Stomach (tissue), 19 donors: Measurements from ENCODE around the gene MRPL45. TPM values are rescaled to one million over a fixed set of nuclear protein-coding genes. Genes with fewer than 3 reads are reported as not detected.
"Not testable (repeated sequence)": the region's sequence is repeated elsewhere in the genome, so short reads cannot be mapped to it uniquely, and the experiment has no call there.

ENCODE experiments used
- DNase-seq, 2 donors: peaks; one replicate each; pipeline versions ENCODE4 v3.0.0 to v3.0.0-alpha.2; 2013 to 2019
- H3K27ac ChIP-seq, 5 donors: fragments of 200-600 bp in 4 of 5; sonication (generic) in 4 of 5; one replicate each; pipeline ENCODE4 v1.5.1; 2013 to 2019; ENCODE audit warnings: mild to moderate bottlenecking in 1 of 5, moderate library complexity in 1 of 5
- H3K27me3 ChIP-seq, 3 donors: fragments of 200-600 bp; sonication (generic); one replicate each; pipeline ENCODE4 v1.5.1; 2017 to 2019; ENCODE audit warnings: mixed run types in 1 of 3
- H3K36me3 ChIP-seq, 4 donors: fragments of 200-600 bp; sonication (generic); 1 replicate in 3 of 4; 2 replicates in 1 of 4; pipeline ENCODE4 v1.5.1; 2016 to 2019
- H3K4me1 ChIP-seq, 4 donors: fragments of 200-600 bp; sonication (generic); one replicate each; pipeline ENCODE4 v1.5.1; 2016 to 2019
- H3K4me3 ChIP-seq, 4 donors: fragments of 200-600 bp; sonication (generic) in 3 of 4; one replicate each; pipeline ENCODE4 v1.5.1; 2016 to 2019; ENCODE audit warnings: mild to moderate bottlenecking in 1 of 4
- H3K9me3 ChIP-seq, 4 donors: fragments of 200-600 bp; sonication (generic); one replicate each; pipeline ENCODE4 v1.5.1; 2016 to 2019
- POLR2AphosphoS5 ChIP-seq, 3 donors: sonication (generic); formaldehyde crosslinking; IDR thresholded peaks; one replicate each; pipeline ENCODE4 v1.6.1; 2016; ENCODE audit warnings: antibody characterized with exemption in 3 of 3
- WGBS, 5 donors: extraction: QIAGEN DNeasy Blood & Tissue Kit in 3 of 5; methylation state at CpG; one replicate each; pipeline versions ENCODE4 v1.1.5 to v1.1.7; 2013 to 2018; 5-methylcytosine and 5-hydroxymethylcytosine counted together
- intact Hi-C: fragments of 100-400 bp; cut with DNase I; formaldehyde crosslinking; loops from one replicate; pipeline ENCODE4 v1.15.1; 2023; ENCODE audit warnings: low total_unique reads
- long read RNA-seq, 10 donors: transcript quantifications; one replicate each; lab custom pipeline, GENCODE V29; 2026
- polyA plus RNA-seq, 3 donors: library from polyadenylated mRNA; stranded (reverse); fragments of 200-250 nt; gene quantifications; one replicate each; pipeline ENCODE4 v1.2.3, GENCODE V29; 2013
- total RNA-seq, 5 donors: library from RNA; depleted of rRNA; stranded (reverse); fragments of >200 nt; gene quantifications; one replicate each; pipeline versions ENCODE4 v1.1.0 to v1.2.3, GENCODE V29; 2014 to 2016
- donor health status: healthy with polysubstance abuse.
- donor health status: Bipolar disorder and iron deficiency.
- donor health status: healthy.

The MRPL45 gene
- total RNA-seq (10 to 100 TPM in 4 of 5 donors, 1 to 10 TPM in 1; 5.4 to 23.3 (median 12.8) TPM), polyA plus RNA-seq (10 to 100 TPM; 31.4 to 49.2 (median 35.9) TPM)
- long read RNA-seq, donor 1, partial matches to known transcripts, result 0 of 3 reads
- long read RNA-seq, donor 1, other reads (novel, unspliced or antisense), result 0 of 3 reads
- long read RNA-seq, donor 2, partial matches to known transcripts, result 0 of 4 reads
- long read RNA-seq, donor 2, other reads (novel, unspliced or antisense), result 0 of 4 reads
- long read RNA-seq, donor 3, transcript MRPL45-203 (8 exons, 1,705 nt), result major isoform, 9 of 10 reads
- long read RNA-seq, donor 3, partial matches to known transcripts, result 0 of 10 reads
- long read RNA-seq, donor 3, other reads (novel, unspliced or antisense), result 0 of 10 reads
- long read RNA-seq, donor 4, partial matches to known transcripts, result 0 of 2 reads
- long read RNA-seq, donor 4, other reads (novel, unspliced or antisense), result 0 of 2 reads
- long read RNA-seq, donor 5, transcript MRPL45-203 (8 exons, 1,705 nt), result major isoform, 7 of 7 reads
- long read RNA-seq, donor 5, partial matches to known transcripts, result 0 of 7 reads
- long read RNA-seq, donor 5, other reads (novel, unspliced or antisense), result 0 of 7 reads
- long read RNA-seq, donor 6, transcript MRPL45-203 (8 exons, 1,705 nt), result major isoform, 21 of 22 reads
- long read RNA-seq, donor 6, partial matches to known transcripts, result 0 of 22 reads
- long read RNA-seq, donor 6, other reads (novel, unspliced or antisense), result 0 of 22 reads
- long read RNA-seq, donor 7, transcript MRPL45-203 (8 exons, 1,705 nt), result major isoform, 5 of 5 reads
- long read RNA-seq, donor 7, partial matches to known transcripts, result 0 of 5 reads
- long read RNA-seq, donor 7, other reads (novel, unspliced or antisense), result 0 of 5 reads
- long read RNA-seq, donor 8, transcript MRPL45-203 (8 exons, 1,705 nt), result major isoform, 14 of 14 reads
- long read RNA-seq, donor 8, partial matches to known transcripts, result 0 of 14 reads
- long read RNA-seq, donor 8, other reads (novel, unspliced or antisense), result 0 of 14 reads
- long read RNA-seq, donor 9, transcript MRPL45-203 (8 exons, 1,705 nt), result major isoform, 10 of 10 reads
- long read RNA-seq, donor 9, partial matches to known transcripts, result 0 of 10 reads
- long read RNA-seq, donor 9, other reads (novel, unspliced or antisense), result 0 of 10 reads
- long read RNA-seq, donor 10, transcript MRPL45-203 (8 exons, 1,705 nt), result major isoform, 7 of 7 reads
- long read RNA-seq, donor 10, partial matches to known transcripts, result 0 of 7 reads
- long read RNA-seq, donor 10, other reads (novel, unspliced or antisense), result 0 of 7 reads

DNA sequence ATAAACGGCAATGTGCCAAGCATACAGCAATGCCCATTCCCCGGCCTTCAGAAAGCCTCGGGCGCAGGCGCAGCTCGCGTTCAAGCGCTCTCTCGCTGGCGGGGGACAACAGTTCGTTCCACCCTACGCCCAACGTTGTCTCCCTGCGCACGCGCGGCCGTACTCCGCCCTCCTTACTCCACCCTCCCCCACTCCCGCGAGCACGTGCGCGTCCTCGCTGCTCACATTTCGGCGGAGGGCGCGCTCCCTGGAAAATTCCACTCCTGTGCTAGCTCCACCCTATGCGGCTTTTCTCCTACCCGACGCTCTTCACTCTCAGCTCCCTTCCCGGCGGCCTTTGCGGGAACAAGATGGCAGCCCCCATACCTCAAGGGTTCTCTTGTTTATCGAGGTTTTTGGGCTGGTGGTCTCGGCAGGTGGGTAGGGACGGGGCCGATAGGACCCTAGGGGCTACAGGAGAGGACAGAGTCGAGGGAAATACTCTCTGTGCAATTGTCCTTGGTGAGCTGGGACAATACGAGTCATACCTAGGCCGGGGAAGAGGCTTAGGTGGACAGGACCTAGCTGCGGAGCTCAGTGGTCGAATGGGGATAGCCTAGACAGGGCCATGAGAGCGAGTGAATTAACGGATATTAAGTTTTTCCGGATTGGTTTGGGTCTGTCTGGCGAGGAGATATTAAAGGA is at the start of gene MRPL45:
Gene MRPL45 (plus strand): TSS at position 335 of the 684 bp plus-strand sequence. CDS start 16 bp downstream, at position 351.
- intact Hi-C loops, result not testable (repeated sequence)
- WGBS, 5 donors, result 0 to 2% (median 0%) methylated on average over 41 to 48 of the region's 48 CpGs

DNA sequence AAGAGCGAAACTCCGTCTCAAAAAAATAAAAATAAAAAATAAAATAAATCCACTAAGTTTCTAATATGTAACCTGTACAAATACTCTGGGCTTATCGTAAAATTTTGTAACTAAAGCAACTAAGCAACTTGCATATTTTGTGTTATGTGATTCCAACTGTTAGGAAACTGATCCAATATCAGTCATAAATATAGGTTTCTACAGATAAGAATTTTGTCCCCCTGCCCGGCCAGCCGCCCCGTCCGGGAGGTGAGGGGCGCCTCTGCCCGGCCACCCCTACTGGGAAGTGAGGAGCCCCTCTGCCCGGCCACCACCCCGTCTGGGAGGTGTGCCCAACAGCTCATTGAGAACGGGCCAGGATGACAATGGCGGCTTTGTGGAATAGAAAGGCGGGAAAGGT is 43.8 kb upstream of the MRPL45 start:
- intact Hi-C loops, result not testable (repeated sequence)

More for the DNA sequence above, at the start of gene MRPL45:
- H3K4me1 ChIP-seq, H3K27me3 ChIP-seq, H3K9me3 ChIP-seq: not testable (repeated sequence)
- peaks cover 8 to 22% (median 21%) of the 10 kb centered on the region in 4 donors for H3K36me3 ChIP-seq
- peak within 1 kb of the TSS; percentile 58 to 77 (median 67) for H3K27ac ChIP-seq
- H3K4me3 ChIP-seq, result peak within 1 kb of the TSS; percentile 45 to 55 (median 52)
- DNase-seq, result peak; percentile 98 to 99
- TF ChIP-seq POLR2AphosphoS5 (IDR thresholded peaks at IDR 0.05), result peak; percentile 40 to 86 (median 60)

DNA sequence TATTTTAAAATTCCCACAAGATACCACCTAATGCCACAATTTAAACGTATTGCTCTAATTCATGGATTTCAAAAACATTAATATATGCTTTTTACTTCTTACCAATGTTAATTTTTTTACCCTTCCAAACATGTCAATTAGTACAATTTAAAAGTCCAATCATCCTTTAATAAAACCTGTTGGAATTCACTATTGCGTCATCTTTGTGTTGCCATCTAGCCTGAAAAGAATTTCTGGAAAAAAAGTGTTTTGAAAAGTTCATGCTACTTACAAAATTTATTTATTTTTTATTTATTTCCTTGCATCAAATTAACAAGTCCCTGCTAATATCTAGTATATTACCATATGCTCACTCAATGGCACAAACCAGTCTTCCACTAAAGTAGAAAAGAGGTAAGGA is 42.6 kb upstream of the MRPL45 start:
- H3K27ac ChIP-seq, H3K36me3 ChIP-seq, H3K9me3 ChIP-seq, intact Hi-C loops, H3K27me3 ChIP-seq, H3K4me3 ChIP-seq, DNase-seq: not testable (repeated sequence)
- 35 to 67% (median 40%) methylated on average over 2 of the region's 2 CpGs for WGBS, 5 donors
- H3K4me1 ChIP-seq, result peaks cover 4 to 20% (median 11%) of the 10 kb centered on the region in 4 donors

More for the DNA sequence above, 43.8 kb upstream of the MRPL45 start:
- peaks cover 4 to 20% (median 11%) of the 10 kb centered on the region in 4 donors for H3K4me1 ChIP-seq
- DNase-seq, H3K27me3 ChIP-seq, H3K27ac ChIP-seq, H3K9me3 ChIP-seq, H3K36me3 ChIP-seq, H3K4me3 ChIP-seq: not testable (repeated sequence)
- 85 to 97% (median 95%) methylated on average over 9 to 11 of the region's 14 CpGs for WGBS, 5 donors

DNA sequence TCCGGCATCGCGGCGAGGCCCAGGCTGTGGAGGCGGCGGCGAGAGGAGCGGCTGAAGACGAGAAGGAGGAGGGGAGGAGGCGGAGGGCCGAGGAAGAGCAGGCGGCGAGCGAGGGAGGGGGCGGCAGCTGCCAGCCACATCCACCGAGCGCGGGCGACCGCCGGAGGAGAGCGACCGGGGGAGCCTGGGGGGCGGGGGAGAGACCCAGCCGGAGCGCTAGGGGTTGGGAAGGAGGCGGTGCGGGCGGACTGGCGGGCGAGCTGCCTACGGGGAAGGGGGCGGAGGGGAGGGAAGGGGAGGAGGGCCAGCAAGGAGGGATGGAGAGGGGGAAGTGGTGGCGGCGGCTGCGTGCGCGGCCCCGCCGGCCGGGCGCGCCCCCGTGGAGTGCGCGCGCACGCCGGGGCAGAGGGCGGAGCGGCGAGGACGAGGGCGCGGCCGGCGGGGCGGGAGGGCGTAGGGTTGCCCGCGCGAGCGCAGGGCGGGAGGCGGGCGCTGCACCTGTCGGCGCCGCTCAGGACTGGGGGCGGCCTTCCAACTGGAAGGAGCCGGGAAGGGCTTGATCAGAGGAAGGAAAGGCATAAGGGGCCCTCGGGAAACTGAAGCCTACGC is 39.9 kb upstream of the MRPL45 start:
- H3K36me3 ChIP-seq, intact Hi-C loops, H3K9me3 ChIP-seq, H3K27me3 ChIP-seq: not testable (repeated sequence)
- Histone ChIP-seq H3K27ac (peak overlapping the region; percentile 79 to 93 (median 87)), H3K4me1 (peaks cover 4 to 20% (median 11%) of the 10 kb centered on the region in 4 donors), H3K4me3 (peak overlapping the region; percentile 61 to 74 (median 66))
- WGBS, 5 donors, result 0 to 1% (median 1%) methylated on average over 18 to 48 of the region's 73 CpGs
- peak; percentile 85 to 94 for DNase-seq

DNA sequence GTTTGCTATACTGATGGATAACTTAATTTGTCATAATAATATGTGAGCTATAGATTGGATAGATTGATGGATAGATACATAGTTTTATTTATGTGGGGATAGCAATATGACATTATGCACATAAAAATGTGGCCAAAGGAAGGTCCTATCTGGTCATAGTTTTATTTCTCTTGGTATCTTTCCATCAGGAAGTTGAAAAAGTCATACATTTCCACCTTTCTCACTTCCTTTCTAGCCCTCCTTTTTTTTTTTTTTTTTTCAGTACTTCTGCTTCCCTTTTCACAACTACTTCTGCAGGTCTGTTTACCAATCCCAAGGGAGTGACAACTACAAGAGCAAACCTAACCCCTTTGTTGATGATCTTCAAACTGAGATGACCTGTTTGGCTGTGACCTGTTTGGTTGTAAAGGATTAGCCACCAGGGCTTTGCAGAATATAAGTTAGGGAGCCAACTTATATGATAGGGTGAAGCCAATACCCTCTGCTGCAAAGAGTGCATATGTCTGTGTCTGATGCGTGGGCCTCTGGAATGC is 30.9 kb upstream of the MRPL45 start:
- H3K9me3 ChIP-seq, intact Hi-C loops, DNase-seq, H3K4me3 ChIP-seq, H3K27me3 ChIP-seq, H3K4me1 ChIP-seq, H3K27ac ChIP-seq, H3K36me3 ChIP-seq: not testable (repeated sequence)
- 80 to 96% (median 90%) methylated on average over 1 of the region's 1 CpG for WGBS, 5 donors

DNA sequence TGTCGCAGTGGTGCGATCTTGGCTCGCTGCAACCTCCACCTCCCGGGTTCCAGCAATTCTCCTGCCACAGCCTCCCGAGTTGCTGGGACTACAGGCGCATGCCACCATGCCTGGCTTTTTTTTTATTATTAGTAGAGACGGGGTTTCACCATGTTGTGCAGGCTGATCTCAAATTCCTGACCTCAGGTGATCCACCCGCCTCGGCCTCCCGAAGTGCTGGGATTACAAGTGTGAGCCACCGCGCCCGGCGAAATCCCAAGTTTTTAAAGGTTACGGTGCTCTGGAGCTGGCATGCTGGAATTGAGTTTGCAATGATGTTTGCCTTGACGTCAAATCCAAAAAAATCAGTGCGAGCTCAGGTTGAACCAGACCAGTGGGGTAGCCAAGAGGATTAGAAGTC is 30.4 kb upstream of the MRPL45 start:
- H3K27ac ChIP-seq, H3K27me3 ChIP-seq, intact Hi-C loops, H3K36me3 ChIP-seq, DNase-seq, H3K4me3 ChIP-seq, H3K4me1 ChIP-seq, H3K9me3 ChIP-seq: not testable (repeated sequence)
- WGBS, 5 donors, result 93 to 98% (median 96%) methylated on average over 15 to 17 of the region's 17 CpGs

DNA sequence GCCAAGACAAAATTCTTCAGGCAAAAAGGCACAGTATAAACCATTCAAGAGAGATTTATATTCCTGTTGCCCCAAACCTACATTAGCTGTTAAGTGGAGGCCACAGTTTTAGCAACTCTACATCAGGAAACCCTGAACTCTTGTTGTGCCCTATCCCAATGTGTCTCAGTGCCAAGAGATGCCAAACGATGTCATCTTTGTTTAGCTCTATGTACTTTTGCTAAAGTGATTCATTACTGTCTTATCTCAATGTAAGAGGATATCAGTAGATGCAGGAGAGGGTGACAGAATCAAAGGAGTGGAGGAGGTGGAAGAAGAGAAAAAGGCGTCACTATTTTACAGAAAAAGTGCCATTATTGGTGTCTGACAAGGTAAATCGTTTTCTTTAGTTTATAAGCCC is 28.8 kb upstream of the MRPL45 start:
- H3K4me1 ChIP-seq, H3K27me3 ChIP-seq, H3K36me3 ChIP-seq, H3K9me3 ChIP-seq, H3K27ac ChIP-seq, H3K4me3 ChIP-seq, DNase-seq, intact Hi-C loops: not testable (repeated sequence)
- WGBS, 5 donors, result 47 to 60% (median 57%) methylated on average over 3 of the region's 3 CpGs

DNA sequence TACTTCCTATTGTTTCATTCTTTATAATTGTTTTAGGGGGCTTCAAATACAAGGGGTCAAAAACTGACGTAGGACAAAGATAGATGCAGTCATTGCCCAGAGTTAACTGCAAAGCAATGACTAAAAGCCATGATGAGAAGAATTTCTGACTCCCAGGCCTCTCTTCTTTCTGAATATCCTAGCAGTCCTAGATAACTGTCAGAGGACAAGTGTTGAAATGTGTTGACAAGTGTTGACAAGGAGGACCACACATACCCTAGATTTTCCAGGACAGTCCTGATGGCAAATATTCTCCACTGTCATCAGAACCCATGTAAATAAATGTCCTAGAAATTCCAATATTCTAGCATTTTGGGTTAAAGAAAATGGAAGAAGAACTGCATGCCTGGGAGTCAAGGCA is 27.9 kb upstream of the MRPL45 start:
- H3K4me1 ChIP-seq, H3K9me3 ChIP-seq, H3K4me3 ChIP-seq, intact Hi-C loops, DNase-seq, H3K27me3 ChIP-seq, H3K36me3 ChIP-seq, H3K27ac ChIP-seq: not testable (repeated sequence)
- 67 to 88% (median 81%) methylated on average over 1 of the region's 1 CpG for WGBS, 5 donors

DNA sequence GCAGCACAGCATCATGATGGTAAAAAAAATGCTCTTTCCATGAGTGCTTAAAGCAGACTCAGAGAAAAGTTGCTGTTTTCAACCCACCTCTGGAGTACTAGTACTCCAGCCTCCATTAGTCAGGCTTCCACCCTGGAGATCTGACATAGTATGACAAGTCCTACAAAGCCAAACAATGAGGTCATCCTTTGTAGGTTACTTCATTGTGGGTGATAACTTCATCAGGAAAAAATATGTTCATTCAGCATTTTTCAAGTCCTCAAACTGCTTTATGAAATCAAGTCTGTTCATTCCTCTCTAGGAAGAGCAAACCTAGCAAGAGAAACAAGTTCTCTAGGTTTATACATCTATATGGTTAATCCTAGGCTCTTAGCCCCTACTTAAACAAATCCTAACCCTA is 27.4 kb upstream of the MRPL45 start:
- intact Hi-C loops, H3K4me1 ChIP-seq: not testable (repeated sequence)

DNA sequence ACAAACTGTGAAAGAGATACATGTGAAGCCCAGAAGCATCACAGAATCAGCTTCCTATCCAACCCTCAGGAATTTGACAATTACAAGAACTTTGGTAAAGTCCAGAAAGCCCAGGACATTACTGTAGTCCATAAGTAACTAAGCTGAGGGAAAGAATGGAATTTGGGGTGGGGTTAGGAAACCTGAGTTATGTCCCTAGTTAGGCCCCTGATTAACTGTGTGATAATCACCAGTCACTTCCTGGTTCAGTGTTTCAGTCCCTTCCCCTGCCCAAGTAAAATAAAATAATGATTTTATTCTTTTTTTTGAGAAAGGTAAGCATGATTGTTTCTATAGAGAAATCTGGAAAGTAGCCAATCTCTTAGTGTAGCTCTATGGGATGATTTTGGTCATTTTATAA is 11.0 kb upstream of the MRPL45 start:
- peak in 1 of 2 donors; percentile 23 for DNase-seq
- H3K27me3 ChIP-seq, intact Hi-C loops, H3K4me3 ChIP-seq, H3K27ac ChIP-seq, H3K36me3 ChIP-seq, H3K9me3 ChIP-seq, H3K4me1 ChIP-seq: not testable (repeated sequence)

More for the DNA sequence above, 27.4 kb upstream of the MRPL45 start:
- not testable (repeated sequence) for H3K4me3 ChIP-seq, H3K9me3 ChIP-seq, H3K27me3 ChIP-seq, H3K36me3 ChIP-seq, H3K27ac ChIP-seq, DNase-seq
